ENCODE results near the gene KCNIP1.

GRCh38 chr5:170538696-170539586 lies 35.1 kb downstream of the KCNIP1 start:
- TF ChIP-seq CTCF (IDR thresholded peaks at IDR 0.05) (no peak), POLR2A (IDR thresholded peaks at IDR 0.05) (no peak)
